ENCODE data around the gene HOXD4.

HOXD4 gene

GRCh38 chr2:176136374-176137251, 14.7 kb upstream of the HOXD4 start (continued):
- TF ChIP-seq KLF10 (tag by site-specific recombination; IDR thresholded peaks at IDR 0.05) (no peak), ZXDB (tag by site-specific recombination; IDR thresholded peaks at IDR 0.05) (0 out of 2 replicates have a peak, but pooled peaks have one; percentile 21), HOXD13 (CRISPR knock-in tag; IDR thresholded peaks at IDR 0.05; ENCODE audit: borderline replicate concordance) (peak; percentile 51; the same call in 1 of the 2 replicates), KLF9 (tag by site-specific recombination; IDR thresholded peaks at IDR 0.05; ENCODE audit: low read depth) (no peak), GLI4 (tag by site-specific recombination; IDR thresholded peaks at IDR 0.05) (no peak; the same call in 1 of the 2 replicates), PRDM4 (tag by site-specific recombination; IDR thresholded peaks at IDR 0.05) (no peak; the same call in 1 of the 2 replicates), ZNF133 (tag by site-specific recombination; IDR thresholded peaks at IDR 0.05) (no peak), EGR2 (tag by site-specific recombination; IDR thresholded peaks at IDR 0.05; ENCODE audit: low read depth) (no peak), PRDM1 (tag by site-specific recombination; IDR thresholded peaks at IDR 0.05) (peak; percentile 68), ZSCAN30 (tag by site-specific recombination; IDR thresholded peaks at IDR 0.05) (peak; percentile 49; the same call in 1 of the 2 replicates), ZBTB26 (tag by site-specific recombination; optimal IDR thresholded peaks at IDR 0.05) (peak; percentile 37), ZNF211 (tag by site-specific recombination; IDR thresholded peaks at IDR 0.05; ENCODE audit: low read depth) (no peak), ZEB2 (tag by site-specific recombination; IDR thresholded peaks at IDR 0.05) (0 out of 2 replicates have a peak, but pooled peaks have one; percentile 3), ZNF335 (tag by site-specific recombination; conservative IDR thresholded peaks at IDR 0.05) (peak; percentile 51; the same call in 1 of the 2 replicates), ZNF18 (tag by site-specific recombination; IDR thresholded peaks at IDR 0.05) (no peak), ZBTB21 (tag by site-specific recombination; IDR thresholded peaks at IDR 0.05) (0 out of 2 replicates have a peak, but pooled peaks have one; percentile 10), ZNF624 (tag by site-specific recombination; IDR thresholded peaks at IDR 0.05) (no peak), ZFP69B (tag by site-specific recombination; IDR thresholded peaks at IDR 0.05) (no peak), SETDB1 (IDR thresholded peaks at IDR 0.05; ENCODE audit: insufficient read length, low read length) (no peak), ZBTB17 (tag by site-specific recombination; IDR thresholded peaks at IDR 0.05) (0 out of 2 replicates have a peak, but pooled peaks have one; percentile 29)
- TF ChIP-seq, protein P1, sequence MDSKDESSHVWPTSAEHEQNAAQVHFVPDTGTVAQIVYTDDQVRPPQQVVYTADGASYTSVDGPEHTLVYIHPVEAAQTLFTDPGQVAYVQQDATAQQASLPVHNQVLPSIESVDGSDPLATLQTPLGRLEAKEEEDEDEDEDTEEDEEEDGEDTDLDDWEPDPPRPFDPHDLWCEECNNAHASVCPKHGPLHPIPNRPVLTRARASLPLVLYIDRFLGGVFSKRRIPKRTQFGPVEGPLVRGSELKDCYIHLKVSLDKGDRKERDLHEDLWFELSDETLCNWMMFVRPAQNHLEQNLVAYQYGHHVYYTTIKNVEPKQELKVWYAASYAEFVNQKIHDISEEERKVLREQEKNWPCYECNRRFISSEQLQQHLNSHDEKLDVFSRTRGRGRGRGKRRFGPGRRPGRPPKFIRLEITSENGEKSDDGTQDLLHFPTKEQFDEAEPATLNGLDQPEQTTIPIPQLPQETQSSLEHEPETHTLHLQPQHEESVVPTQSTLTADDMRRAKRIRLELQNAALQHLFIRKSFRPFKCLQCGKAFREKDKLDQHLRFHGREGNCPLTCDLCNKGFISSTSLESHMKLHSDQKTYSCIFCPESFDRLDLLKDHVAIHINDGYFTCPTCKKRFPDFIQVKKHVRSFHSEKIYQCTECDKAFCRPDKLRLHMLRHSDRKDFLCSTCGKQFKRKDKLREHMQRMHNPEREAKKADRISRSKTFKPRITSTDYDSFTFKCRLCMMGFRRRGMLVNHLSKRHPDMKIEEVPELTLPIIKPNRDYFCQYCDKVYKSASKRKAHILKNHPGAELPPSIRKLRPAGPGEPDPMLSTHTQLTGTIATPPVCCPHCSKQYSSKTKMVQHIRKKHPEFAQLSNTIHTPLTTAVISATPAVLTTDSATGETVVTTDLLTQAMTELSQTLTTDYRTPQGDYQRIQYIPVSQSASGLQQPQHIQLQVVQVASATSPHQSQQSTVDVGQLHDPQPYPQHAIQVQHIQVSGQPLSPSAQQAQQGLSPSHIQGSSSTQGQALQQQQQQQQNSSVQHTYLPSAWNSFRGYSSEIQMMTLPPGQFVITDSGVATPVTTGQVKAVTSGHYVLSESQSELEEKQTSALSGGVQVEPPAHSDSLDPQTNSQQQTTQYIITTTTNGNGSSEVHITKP (tag by site-specific recombination; IDR thresholded peaks at IDR 0.05), result peak; percentile 64
- TF ChIP-seq, protein P2, sequence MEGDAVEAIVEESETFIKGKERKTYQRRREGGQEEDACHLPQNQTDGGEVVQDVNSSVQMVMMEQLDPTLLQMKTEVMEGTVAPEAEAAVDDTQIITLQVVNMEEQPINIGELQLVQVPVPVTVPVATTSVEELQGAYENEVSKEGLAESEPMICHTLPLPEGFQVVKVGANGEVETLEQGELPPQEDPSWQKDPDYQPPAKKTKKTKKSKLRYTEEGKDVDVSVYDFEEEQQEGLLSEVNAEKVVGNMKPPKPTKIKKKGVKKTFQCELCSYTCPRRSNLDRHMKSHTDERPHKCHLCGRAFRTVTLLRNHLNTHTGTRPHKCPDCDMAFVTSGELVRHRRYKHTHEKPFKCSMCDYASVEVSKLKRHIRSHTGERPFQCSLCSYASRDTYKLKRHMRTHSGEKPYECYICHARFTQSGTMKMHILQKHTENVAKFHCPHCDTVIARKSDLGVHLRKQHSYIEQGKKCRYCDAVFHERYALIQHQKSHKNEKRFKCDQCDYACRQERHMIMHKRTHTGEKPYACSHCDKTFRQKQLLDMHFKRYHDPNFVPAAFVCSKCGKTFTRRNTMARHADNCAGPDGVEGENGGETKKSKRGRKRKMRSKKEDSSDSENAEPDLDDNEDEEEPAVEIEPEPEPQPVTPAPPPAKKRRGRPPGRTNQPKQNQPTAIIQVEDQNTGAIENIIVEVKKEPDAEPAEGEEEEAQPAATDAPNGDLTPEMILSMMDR (tag by site-specific recombination; IDR thresholded peaks at IDR 0.05), result peak; percentile 64
